ENCODE data around the gene ERP27. TPM values are rescaled to one million over a fixed set of nuclear protein-coding genes. Genes with fewer than 3 reads are reported as not detected.
A peak's percentile ranks its signal among the peaks of the same experiment; 100 is the strongest.

Gene ERP27
- total and polyA plus RNA-seq, 2 donors (not counting 3 experiments of a cell fraction or from before 2014, with no cell fraction given): 0.70 to 0.88 TPM

DNA sequence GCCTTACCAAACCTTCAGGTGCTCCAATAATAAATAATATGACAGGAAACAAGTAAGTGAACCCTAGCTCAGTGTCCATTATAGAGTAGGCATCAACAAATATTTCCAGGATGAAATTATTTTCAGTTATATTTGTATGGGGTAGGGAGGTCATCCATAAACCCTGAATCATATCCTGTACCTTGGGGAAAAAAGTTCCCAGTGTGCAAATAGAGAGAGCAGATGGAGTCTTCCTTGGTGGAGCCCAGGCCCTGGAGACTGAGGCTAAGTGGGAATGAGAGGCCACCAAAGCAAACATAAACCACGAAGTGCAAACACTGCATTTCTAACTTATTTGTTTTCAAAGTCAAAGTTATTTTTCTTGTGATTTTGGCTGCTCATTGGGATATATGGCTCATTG, 8.5 kb upstream of the ERP27 start:
- no peaks in the 10 kb centered on the region for H3K9me3 ChIP-seq (replicated peaks; ENCODE audit: control insufficient read depth, insufficient read depth, low read length)
- no peak overlapping the region for H3K9ac ChIP-seq (replicated peaks; ENCODE audit: extremely low read depth, insufficient read depth, low read length)
- no peaks in the 10 kb centered on the region for H4K20me1 ChIP-seq (replicated peaks; ENCODE audit: control insufficient read depth, extremely low read depth, insufficient read depth, low read length)
- TF ChIP-seq JUN (IDR thresholded peaks at IDR 0.05; ENCODE audit: borderline replicate concordance, insufficient read depth, insufficient read length, low read depth): peak; percentile 60
- TF ChIP-seq, protein P1, sequence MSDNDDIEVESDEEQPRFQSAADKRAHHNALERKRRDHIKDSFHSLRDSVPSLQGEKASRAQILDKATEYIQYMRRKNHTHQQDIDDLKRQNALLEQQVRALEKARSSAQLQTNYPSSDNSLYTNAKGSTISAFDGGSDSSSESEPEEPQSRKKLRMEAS (IDR thresholded peaks at IDR 0.05; ENCODE audit: insufficient read depth, insufficient read length): no peak
- TF ChIP-seq FOS (IDR thresholded peaks at IDR 0.05; ENCODE audit: borderline replicate concordance, insufficient read depth, low read length): peak; percentile 62
- no peak for TF ChIP-seq EZH2 (IDR thresholded peaks at IDR 0.05; ENCODE audit: borderline replicate concordance, low read depth, low read length, severe bottlenecking)
- TF ChIP-seq POLR2A (IDR thresholded peaks at IDR 0.05; ENCODE audit: low read depth, low read length): peak; percentile 36
- TF ChIP-seq MYC (IDR thresholded peaks at IDR 0.05; ENCODE audit: low read depth, low read length): no peak
- peak; percentile 32 for TF ChIP-seq POLR2AphosphoS5 (IDR thresholded peaks at IDR 0.05; ENCODE audit: insufficient read depth, low read depth, low read length)
- H3K4me3 ChIP-seq (replicated peaks in 1 of 3; ENCODE audit: insufficient read depth in 1 of 3, low read depth in 1 of 3, low read length in 3 of 3): no peak overlapping the region
- H3K4me1 ChIP-seq (ENCODE audit: control insufficient read depth, extremely low read depth, insufficient read depth, low read length): peaks cover 56% of the 10 kb centered on the region
- H3K79me2 ChIP-seq (ENCODE audit: control insufficient read depth, insufficient read depth, low read length): peaks cover 45% of the 10 kb centered on the region
- DNase-seq (ENCODE audit: low read depth, low spot score) (peak; percentile 63), FAIRE-seq (peak; percentile 72)
- intact Hi-C loops (cut with micrococcal nuclease): no loop called here
- no peak overlapping the region for H2AFZ ChIP-seq (ENCODE audit: low read depth, low read length)
- H3K9me1 ChIP-seq (replicated peaks; ENCODE audit: control insufficient read depth, extremely low read depth, insufficient read depth, low read length): no peaks in the 10 kb centered on the region
- BruUV-seq (replicated peaks): no TSS peak
- peak overlapping the region; percentile 33 for H3K27ac ChIP-seq (ENCODE audit: insufficient read depth, low read depth, low read length)
- CTCF ChIA-PET: interaction anchor here (2.1 kb wide), 1 partner anchor 15 kb away, joined by 6 read pairs; the partner anchor contains the start of gene ARHGDIB
- POLR2A ChIA-PET: no interaction called here
- H3K27me3 ChIP-seq (ENCODE audit: control insufficient read depth in 2 of 2, insufficient read depth in 2 of 2, low read length in 2 of 2): no peaks in the 10 kb centered on the region
- peaks cover 20 to 46% of the 10 kb centered on the region in 2 experiments for H3K36me3 ChIP-seq (ENCODE audit: control insufficient read depth in 2 of 2, extremely low read depth in 1 of 2, insufficient read depth in 2 of 2, low read length in 2 of 2)
- peak overlapping the region; percentile 23 for H3K4me2 ChIP-seq (ENCODE audit: insufficient read depth, low read length)
- dilution Hi-C loops (cut with MboI; ENCODE audit: extremely low pct_ligation_motif_present, low sequenced_read_pairs): no loop called here

DNA sequence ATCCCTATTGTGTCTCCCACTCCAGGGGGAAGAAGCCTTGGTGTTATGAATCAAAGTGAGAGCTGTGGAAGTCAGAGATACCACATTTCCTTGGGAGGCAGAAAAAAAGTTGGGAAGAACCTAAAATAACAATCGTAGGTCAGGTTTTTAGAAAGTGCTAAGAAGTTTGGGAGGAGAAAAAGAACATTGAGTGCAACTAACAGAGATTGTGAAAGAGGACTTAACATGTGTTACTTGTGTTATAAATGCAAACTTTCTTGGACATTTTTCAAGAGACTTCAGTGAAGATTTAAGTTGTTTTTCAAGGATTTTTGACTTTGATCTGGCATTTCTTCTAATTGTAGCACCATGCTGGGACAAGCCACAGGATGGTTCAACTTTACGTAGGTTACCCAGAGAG, 7.8 kb upstream of the ERP27 start:
- H3K36me3 ChIP-seq (ENCODE audit: control insufficient read depth in 2 of 2, extremely low read depth in 1 of 2, insufficient read depth in 2 of 2, low read length in 2 of 2): peaks cover 20 to 51% of the 10 kb centered on the region in 2 experiments
- no peaks in the 10 kb centered on the region for H3K27me3 ChIP-seq (ENCODE audit: control insufficient read depth in 2 of 2, insufficient read depth in 2 of 2, low read length in 2 of 2)
- FAIRE-seq (no peak), DNase-seq (ENCODE audit: low read depth, low spot score) (no peak)
- intact Hi-C loops (cut with micrococcal nuclease) (no loop called here), dilution Hi-C loops (cut with MboI; ENCODE audit: extremely low pct_ligation_motif_present, low sequenced_read_pairs) (no loop called here)
- H3K4me2 ChIP-seq (ENCODE audit: insufficient read depth, low read length): no peak overlapping the region
- ChIA-PET CTCF (no interaction called here), POLR2A (no interaction called here)
- no peak overlapping the region for H3K4me3 ChIP-seq (replicated peaks in 1 of 3; ENCODE audit: insufficient read depth in 1 of 3, low read depth in 1 of 3, low read length in 3 of 3)
- no peaks in the 10 kb centered on the region for H3K9me3 ChIP-seq (replicated peaks; ENCODE audit: control insufficient read depth, insufficient read depth, low read length)
- no peaks in the 10 kb centered on the region for H4K20me1 ChIP-seq (replicated peaks; ENCODE audit: control insufficient read depth, extremely low read depth, insufficient read depth, low read length)
- H2AFZ ChIP-seq (ENCODE audit: low read depth, low read length): no peak overlapping the region
- BruUV-seq (replicated peaks): no TSS peak
- peaks cover 38% of the 10 kb centered on the region for H3K79me2 ChIP-seq (ENCODE audit: control insufficient read depth, insufficient read depth, low read length)
- no peaks in the 10 kb centered on the region for H3K9me1 ChIP-seq (replicated peaks; ENCODE audit: control insufficient read depth, extremely low read depth, insufficient read depth, low read length)
- peaks cover 50% of the 10 kb centered on the region for H3K4me1 ChIP-seq (ENCODE audit: control insufficient read depth, extremely low read depth, insufficient read depth, low read length)
- H3K27ac ChIP-seq (ENCODE audit: insufficient read depth, low read depth, low read length): peak overlapping the region; percentile 42
- TF ChIP-seq GATA2 (IDR thresholded peaks at IDR 0.05; ENCODE audit: insufficient read depth, insufficient read length, low read depth, low read length) (no peak), POLR2AphosphoS5 (IDR thresholded peaks at IDR 0.05; ENCODE audit: insufficient read depth, low read depth, low read length) (no peak), EZH2 (IDR thresholded peaks at IDR 0.05; ENCODE audit: borderline replicate concordance, low read depth, low read length, severe bottlenecking) (no peak), JUN (IDR thresholded peaks at IDR 0.05; ENCODE audit: borderline replicate concordance, insufficient read depth, insufficient read length, low read depth) (no peak)
- TF ChIP-seq, protein P2, sequence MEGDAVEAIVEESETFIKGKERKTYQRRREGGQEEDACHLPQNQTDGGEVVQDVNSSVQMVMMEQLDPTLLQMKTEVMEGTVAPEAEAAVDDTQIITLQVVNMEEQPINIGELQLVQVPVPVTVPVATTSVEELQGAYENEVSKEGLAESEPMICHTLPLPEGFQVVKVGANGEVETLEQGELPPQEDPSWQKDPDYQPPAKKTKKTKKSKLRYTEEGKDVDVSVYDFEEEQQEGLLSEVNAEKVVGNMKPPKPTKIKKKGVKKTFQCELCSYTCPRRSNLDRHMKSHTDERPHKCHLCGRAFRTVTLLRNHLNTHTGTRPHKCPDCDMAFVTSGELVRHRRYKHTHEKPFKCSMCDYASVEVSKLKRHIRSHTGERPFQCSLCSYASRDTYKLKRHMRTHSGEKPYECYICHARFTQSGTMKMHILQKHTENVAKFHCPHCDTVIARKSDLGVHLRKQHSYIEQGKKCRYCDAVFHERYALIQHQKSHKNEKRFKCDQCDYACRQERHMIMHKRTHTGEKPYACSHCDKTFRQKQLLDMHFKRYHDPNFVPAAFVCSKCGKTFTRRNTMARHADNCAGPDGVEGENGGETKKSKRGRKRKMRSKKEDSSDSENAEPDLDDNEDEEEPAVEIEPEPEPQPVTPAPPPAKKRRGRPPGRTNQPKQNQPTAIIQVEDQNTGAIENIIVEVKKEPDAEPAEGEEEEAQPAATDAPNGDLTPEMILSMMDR (IDR thresholded peaks at IDR 0.05; ENCODE audit: extremely low read depth in 1 of 2, insufficient read depth in 1 of 2, low read depth in 1 of 2, low read length in 2 of 2): no peak
- H3K9ac ChIP-seq (replicated peaks; ENCODE audit: extremely low read depth, insufficient read depth, low read length): no peak overlapping the region
